Stimulated activated CD4-positive, alpha-beta T cell treated with anti-CD3 and anti-CD28 coated beads, Interleukin-1b, Interleukin-23, amount 100 ng/mL, for 1 hour (primary cell): ENCODE results near the gene ZBTB14.

Experiments used
- DNase-seq, 2 donors: peaks; one replicate each; pipeline ENCODE4 v3.0.0-alpha.2; 2020; ENCODE audit warnings: low read depth in 2 of 2

ZBTB14 gene

GRCh38 chr18:5295231-5295920 lies at the start of gene ZBTB14:
ZBTB14 (minus strand) TSS chr18:5295726; CDS start chr18:5293246, 2,480 bp downstream.
- peak; percentile 23 to 49 for DNase-seq

- DNase-seq = no peak
Observed at GRCh38 chr18:5339202-5339834, 43.8 kb upstream of the ZBTB14 start.

GRCh38 chr18:5334456-5335075 lies 39.0 kb upstream of the ZBTB14 start:
- no peak for DNase-seq

GRCh38 chr18:5318061-5318700 lies 22.7 kb upstream of the ZBTB14 start:
- DNase-seq = no peak

- DNase-seq = no peak
Observed at GRCh38 chr18:5317186-5317585, 21.7 kb upstream of the ZBTB14 start.

- no peak for DNase-seq
Observed at GRCh38 chr18:5315838-5316237, 20.3 kb upstream of the ZBTB14 start.

GRCh38 chr18:5311301-5311989 lies 15.9 kb upstream of the ZBTB14 start:
- no peak for DNase-seq

GRCh38 chr18:5309888-5310470 lies 14.5 kb upstream of the ZBTB14 start:
- DNase-seq = no peak

GRCh38 chr18:5305835-5306234 lies 10.3 kb upstream of the ZBTB14 start:
- DNase-seq = no peak

GRCh38 chr18:5304232-5304631 lies 8.7 kb upstream of the ZBTB14 start:
- DNase-seq = no peak

GRCh38 chr18:5303636-5304035 lies 8.1 kb upstream of the ZBTB14 start:
- DNase-seq = no peak

GRCh38 chr18:5302606-5303005 lies 7.1 kb upstream of the ZBTB14 start:
- no peak for DNase-seq

- DNase-seq = no peak
Observed at GRCh38 chr18:5300476-5301010, 5.0 kb upstream of the ZBTB14 start.

- DNase-seq = no peak
Observed at GRCh38 chr18:5298156-5298852, 2.8 kb upstream of the ZBTB14 start.

- no peak for DNase-seq
Observed at GRCh38 chr18:5297597-5297996, 2.1 kb upstream of the ZBTB14 start.

- DNase-seq = peak; percentile 19 to 25
Observed at GRCh38 chr18:5296706-5297320, 1.3 kb upstream of the ZBTB14 start.

GRCh38 chr18:5295981-5296705 lies 617 bp upstream of the ZBTB14 start:
- DNase-seq = peak; percentile 91 to 94

GRCh38 chr18:5294457-5295230 lies 882 bp downstream of the ZBTB14 start:
- peak in 1 of 2 donors; percentile 22 for DNase-seq

- DNase-seq = no peak
Observed at GRCh38 chr18:5294113-5294456, 1.4 kb downstream of the ZBTB14 start.
